Astrocyte (in vitro differentiated cells and primary cell): ENCODE measurements around the gene JOSD2. TPM values are rescaled to one million over a fixed set of nuclear protein-coding genes. Genes with fewer than 3 reads are reported as not detected.
A peak's percentile ranks its signal among the peaks of the same experiment; 100 is the strongest.

ENCODE experiments used
- DNase-seq: peaks from one replicate; pipeline ENCODE4 v3.0.0-alpha.2; 2010; ENCODE audit warnings: low read depth
- FAIRE-seq: peaks from 2 replicates; lab custom pipeline; 2011; peaks lifted over from hg19 to GRCh38; lab: Jason Lieb, UNC
- H2AFZ ChIP-seq: 2 replicates; pipeline ENCODE4 v1.6.0; 2012; ENCODE audit warnings: low read depth, low read length, inconsistent platforms
- H3K27ac ChIP-seq: 2 replicates; pipeline ENCODE4 v1.5.1; 2011; ENCODE audit warnings: low read depth, low read length, inconsistent platforms
- H3K27me3 ChIP-seq: 2 replicates; pipeline ENCODE4 v1.6.0; 2011; ENCODE audit warnings: low read length, inconsistent platforms; ENCODE audit not compliant: insufficient read depth
- H3K36me3 ChIP-seq: 2 replicates; pipeline ENCODE4 v1.5.1; 2011; ENCODE audit warnings: low read length, inconsistent platforms; ENCODE audit not compliant: insufficient read depth
- H3K4me1 ChIP-seq: 2 replicates; pipeline ENCODE4 v1.5.1; 2011; ENCODE audit warnings: low read length, inconsistent platforms; ENCODE audit not compliant: insufficient read depth
- H3K4me2 ChIP-seq: 2 replicates; pipeline ENCODE4 v1.6.0; 2012; ENCODE audit warnings: low read length, inconsistent platforms
- H3K4me3 ChIP-seq: 2 replicates; pipeline ENCODE4 v1.5.1; 2011; ENCODE audit warnings: low read depth, mild to moderate bottlenecking, low read length, inconsistent platforms; ENCODE audit not compliant: insufficient read depth
- H3K79me2 ChIP-seq: 2 replicates; pipeline ENCODE4 v1.6.0; 2012; ENCODE audit warnings: mild to moderate bottlenecking, low read length, inconsistent platforms; ENCODE audit not compliant: insufficient read depth
- H3K9ac ChIP-seq: 2 replicates; pipeline ENCODE4 v1.6.0; 2012; ENCODE audit warnings: mild to moderate bottlenecking, low read length, inconsistent platforms
- H3K9me3 ChIP-seq: 2 replicates; pipeline ENCODE4 v1.5.1; 2012; ENCODE audit warnings: low read depth, mild to moderate bottlenecking, low read length, inconsistent platforms; ENCODE audit not compliant: insufficient read depth
- H4K20me1 ChIP-seq: 2 replicates; pipeline ENCODE4 v1.6.0; 2012; ENCODE audit warnings: low read length, inconsistent platforms; ENCODE audit not compliant: insufficient read depth
- H3K27ac Mint-ChIP-seq: one replicate; pipeline ENCODE4 v1.8.0; 2021; ENCODE audit warnings: mild to moderate bottlenecking, mixed read lengths; ENCODE audit not compliant: unreplicated experiment
- H3K27me3 Mint-ChIP-seq: one replicate; pipeline ENCODE4 v1.8.0; 2021; ENCODE audit warnings: low read depth, mixed read lengths; ENCODE audit not compliant: unreplicated experiment
- H3K36me3 Mint-ChIP-seq: one replicate; pipeline ENCODE4 v1.8.0; 2021; ENCODE audit warnings: low read depth, mixed read lengths; ENCODE audit not compliant: unreplicated experiment
- H3K4me1 Mint-ChIP-seq: one replicate; pipeline ENCODE4 v1.8.0; 2021; ENCODE audit warnings: low read depth, mixed read lengths; ENCODE audit not compliant: unreplicated experiment
- H3K4me3 Mint-ChIP-seq: one replicate; pipeline ENCODE4 v1.8.0; 2021; ENCODE audit warnings: mild to moderate bottlenecking, moderate library complexity, mixed read lengths; ENCODE audit not compliant: unreplicated experiment
- H3K9me3 Mint-ChIP-seq: one replicate; pipeline ENCODE4 v1.8.0; 2021; ENCODE audit warnings: mild to moderate bottlenecking, mixed read lengths; ENCODE audit not compliant: unreplicated experiment
- CTCF ChIP-seq: IDR thresholded peaks from 2 replicates; pipeline ENCODE4 v1.5.1; 2011; ENCODE audit warnings: low read depth, mild to moderate bottlenecking, inconsistent platforms, low read length, moderate library complexity; ENCODE audit not compliant: insufficient read depth
- EZH2 ChIP-seq: IDR thresholded peaks from 2 replicates; pipeline ENCODE4 v1.6.1; 2012; ENCODE audit warnings: mild to moderate bottlenecking, low read length, inconsistent platforms; ENCODE audit not compliant: insufficient read depth
- total RNA-seq: library from RNA; stranded (reverse); gene quantifications from 2 replicates; pipeline ENCODE4 v1.2.1, GENCODE V29; 2021

Gene JOSD2
- total RNA-seq, 1 donor from 2014 or later: not detected

- Histone ChIP-seq H3K36me3 (peaks cover 4% of the 10 kb centered on the region), H3K79me2 (no peaks in the 10 kb centered on the region), H2AFZ (no peak overlapping the region), H3K4me3 (no peak overlapping the region), H3K4me2 (no peak overlapping the region), H3K9ac (no peak overlapping the region), H3K27me3 (peaks cover 7% of the 10 kb centered on the region), H3K9me3 (no peaks in the 10 kb centered on the region), H3K27ac (no peak overlapping the region), H3K4me1 (no peaks in the 10 kb centered on the region), H4K20me1 (peaks cover 13% of the 10 kb centered on the region)
- H3K4me1 Mint-ChIP-seq: no peaks in the 10 kb centered on the region
- H3K27ac Mint-ChIP-seq: no peak overlapping the region
- TF ChIP-seq EZH2 (no peak), CTCF (peak; percentile 21)
- no peaks in the 10 kb centered on the region for H3K27me3 Mint-ChIP-seq
- H3K4me3 Mint-ChIP-seq: no peak overlapping the region
- DNase-seq (no peak), FAIRE-seq (no peak)
- H3K36me3 Mint-ChIP-seq: no peaks in the 10 kb centered on the region
- peaks cover 35% of the 10 kb centered on the region for H3K9me3 Mint-ChIP-seq
Observed at GRCh38 chr19:50486823-50487515, 24.0 kb downstream of the JOSD2 start.

- Mint-ChIP-seq H3K27ac (no peak overlapping the region), H3K9me3 (peaks cover 33% of the 10 kb centered on the region), H3K4me1 (no peaks in the 10 kb centered on the region), H3K4me3 (no peak overlapping the region), H3K36me3 (no peaks in the 10 kb centered on the region), H3K27me3 (no peaks in the 10 kb centered on the region)
- H2AFZ ChIP-seq: no peak overlapping the region
- DNase-seq: no peak
- TF ChIP-seq EZH2 (no peak), CTCF (no peak)
- no peaks in the 10 kb centered on the region for H3K79me2 ChIP-seq
- H3K4me2 ChIP-seq: no peak overlapping the region
- no peak overlapping the region for H3K9ac ChIP-seq
- no peaks in the 10 kb centered on the region for H3K9me3 ChIP-seq
- H3K4me1 ChIP-seq: no peaks in the 10 kb centered on the region
- no peak overlapping the region for H3K4me3 ChIP-seq
- no peak for FAIRE-seq
- no peak overlapping the region for H3K27ac ChIP-seq
- no peaks in the 10 kb centered on the region for H3K27me3 ChIP-seq
- H4K20me1 ChIP-seq: peaks cover 11% of the 10 kb centered on the region
- peaks cover 4% of the 10 kb centered on the region for H3K36me3 ChIP-seq
Observed at GRCh38 chr19:50485284-50485955, 25.6 kb downstream of the JOSD2 start.

GRCh38 chr19:50482916-50483315, 28.1 kb downstream of the JOSD2 start:
- Histone ChIP-seq H3K36me3 (peaks cover 4% of the 10 kb centered on the region), H3K9me3 (no peaks in the 10 kb centered on the region), H3K4me3 (no peak overlapping the region), H3K27me3 (no peaks in the 10 kb centered on the region), H3K4me1 (no peaks in the 10 kb centered on the region), H3K27ac (no peak overlapping the region), H2AFZ (no peak overlapping the region), H3K9ac (no peak overlapping the region), H4K20me1 (peaks cover 11% of the 10 kb centered on the region), H3K79me2 (peaks cover 16% of the 10 kb centered on the region), H3K4me2 (no peak overlapping the region)
- Mint-ChIP-seq H3K27me3 (no peaks in the 10 kb centered on the region), H3K36me3 (no peaks in the 10 kb centered on the region), H3K4me3 (no peak overlapping the region), H3K27ac (no peak overlapping the region), H3K9me3 (peaks cover 26% of the 10 kb centered on the region), H3K4me1 (no peaks in the 10 kb centered on the region)
- FAIRE-seq (no peak), DNase-seq (no peak)
- TF ChIP-seq CTCF: no peak
- TF ChIP-seq EZH2: no peak
